Trophoblast cell (in vitro differentiated cells and primary cell): ENCODE results near the gene TBC1D17.

ENCODE experiments used
- DNase-seq, 2 donors: peaks; one replicate each; pipeline ENCODE4 v3.0.0-alpha.2; 2016
- H2AFZ ChIP-seq: 2 replicates; pipeline ENCODE4 v1.6.1; 2013; ENCODE audit warnings: low read length, moderate library complexity, mild to moderate bottlenecking; ENCODE audit not compliant: insufficient read depth, poor library complexity
- H2AK5ac ChIP-seq: 2 replicates; pipeline ENCODE4 v1.6.1; 2013; ENCODE audit warnings: mild to moderate bottlenecking, low read length
- H2BK120ac ChIP-seq: 2 replicates; pipeline ENCODE4 v1.6.1; 2013; ENCODE audit warnings: low read length, mild to moderate bottlenecking, moderate library complexity; ENCODE audit not compliant: insufficient read depth, poor library complexity
- H2BK12ac ChIP-seq: 2 replicates; pipeline ENCODE4 v1.6.1; 2013; ENCODE audit warnings: mild to moderate bottlenecking, low read length, moderate library complexity
- H2BK5ac ChIP-seq: 2 replicates; pipeline ENCODE4 v1.6.1; 2013; ENCODE audit warnings: low read length, low read depth, moderate library complexity, mild to moderate bottlenecking; ENCODE audit not compliant: poor library complexity
- H3K14ac ChIP-seq: 2 replicates; pipeline ENCODE4 v1.6.1; 2013; ENCODE audit warnings: mild to moderate bottlenecking, low read length
- H3K18ac ChIP-seq: 2 replicates; pipeline ENCODE4 v1.6.1; 2013; ENCODE audit warnings: mild to moderate bottlenecking, low read length
- H3K23ac ChIP-seq: 2 replicates; pipeline ENCODE4 v1.6.1; 2013; ENCODE audit warnings: low read length
- H3K27ac ChIP-seq: 2 replicates; pipeline ENCODE4 v1.5.1; 2013; ENCODE audit warnings: low read depth, mild to moderate bottlenecking, inconsistent platforms, low read length, moderate library complexity
- H3K27me3 ChIP-seq: 2 replicates; pipeline ENCODE4 v1.6.1; 2013; ENCODE audit warnings: inconsistent platforms, mild to moderate bottlenecking, low read length, moderate library complexity; ENCODE audit not compliant: insufficient read depth
- H3K36me3 ChIP-seq, 2 experiments: 1 replicate in 1 of 2; 2 replicates in 1 of 2; pipeline ENCODE4 v1.6.1; 2013; ENCODE audit warnings: low read length in 2 of 2, mild to moderate bottlenecking in 2 of 2, moderate library complexity in 1 of 2; ENCODE audit not compliant: insufficient read depth in 2 of 2, control insufficient read depth in 1 of 2
- H3K4ac ChIP-seq: 2 replicates; pipeline ENCODE4 v1.6.1; 2013; ENCODE audit warnings: low read depth, mild to moderate bottlenecking, low read length, moderate library complexity
- H3K4me1 ChIP-seq, 2 experiments: 1 replicate in 1 of 2; 2 replicates in 1 of 2; pipeline ENCODE4 v1.6.1; 2013; ENCODE audit warnings: low read length in 2 of 2, mild to moderate bottlenecking in 2 of 2, moderate library complexity in 1 of 2; ENCODE audit not compliant: insufficient read depth in 2 of 2, control insufficient read depth in 1 of 2
- H3K4me2 ChIP-seq: 2 replicates; pipeline ENCODE4 v1.6.1; 2013; ENCODE audit warnings: inconsistent platforms, mild to moderate bottlenecking, low read length, moderate library complexity
- H3K4me3 ChIP-seq: 2 replicates; pipeline ENCODE4 v1.5.1; 2013; ENCODE audit warnings: mild to moderate bottlenecking, low read depth, low read length, inconsistent platforms
- H3K79me1 ChIP-seq: one replicate; pipeline ENCODE4 v1.6.1; 2013; ENCODE audit warnings: low read length
- H3K79me2 ChIP-seq: 2 replicates; pipeline ENCODE4 v1.6.1; 2013; ENCODE audit warnings: low read length, mild to moderate bottlenecking; ENCODE audit not compliant: control insufficient read depth, insufficient read depth, poor library complexity
- H3K9ac ChIP-seq: 2 replicates; pipeline ENCODE4 v1.6.1; 2013; ENCODE audit warnings: mild to moderate bottlenecking, low read length
- H3K9me3 ChIP-seq: 2 replicates; pipeline ENCODE4 v1.6.1; 2013; ENCODE audit warnings: low read depth, mild to moderate bottlenecking, control low read depth, inconsistent platforms, low read length; ENCODE audit not compliant: insufficient read depth
- H4K12ac ChIP-seq: 2 replicates; pipeline ENCODE4 v1.6.1; 2013; ENCODE audit warnings: low read depth, mild to moderate bottlenecking, low read length, moderate library complexity
- H4K8ac ChIP-seq: 2 replicates; pipeline ENCODE4 v1.6.1; 2013; ENCODE audit warnings: low read depth, mild to moderate bottlenecking, low read length, moderate library complexity
- H4K91ac ChIP-seq: one replicate; pipeline ENCODE4 v1.6.1; 2013; ENCODE audit warnings: low read depth, mild to moderate bottlenecking, low read length, moderate library complexity
- whole genome bisulfite sequencing: extraction: QIAGEN DNeasy Blood & Tissue Kit; methylation state at CpG from one replicate; pipeline ENCODE4 v1.1.7; 2013; ENCODE audit warnings: missing lambda C conversion rate; ENCODE audit not compliant: insufficient read length, insufficient coverage; ENCODE audit errors: extremely low coverage; 5-methylcytosine and 5-hydroxymethylcytosine counted together

Gene TBC1D17

GRCh38 chr19:49839713-49840112 is 37.8 kb upstream of the TBC1D17 start:
- Histone ChIP-seq H3K36me3 (peaks cover 59 to 60% of the 10 kb centered on the region in 2 experiments), H3K9ac (no peak overlapping the region), H3K4me2 (no peak overlapping the region), H3K18ac (no peak overlapping the region), H3K27me3 (no peaks in the 10 kb centered on the region), H3K9me3 (no peaks in the 10 kb centered on the region), H2BK5ac (no peak overlapping the region), H2BK12ac (no peak overlapping the region), H3K4me3 (no peak overlapping the region), H4K12ac (no peak overlapping the region), H2BK120ac (no peak overlapping the region), H4K91ac (no peak overlapping the region), H3K79me1 (no peaks in the 10 kb centered on the region), H4K8ac (no peak overlapping the region), H3K79me2 (no peaks in the 10 kb centered on the region), H3K23ac (no peak overlapping the region), H3K27ac (no peak overlapping the region), H2AK5ac (no peak overlapping the region), H3K4me1 (peaks cover 0 to 3% of the 10 kb centered on the region in 2 experiments), H3K14ac (no peak overlapping the region), H3K4ac (no peak overlapping the region), H2AFZ (no peak overlapping the region)
- DNase-seq = no peak
- WGBS = no CpG with 5 or more reads among the region's 11 CpGs

- Histone ChIP-seq H3K27me3 (no peaks in the 10 kb centered on the region), H4K12ac (no peak overlapping the region), H3K27ac (no peak overlapping the region), H3K14ac (no peak overlapping the region), H3K36me3 (peaks cover 53 to 54% of the 10 kb centered on the region in 2 experiments), H2AK5ac (no peak overlapping the region), H3K23ac (no peak overlapping the region), H3K79me1 (no peaks in the 10 kb centered on the region), H3K4me3 (no peak overlapping the region), H3K4me2 (no peak overlapping the region), H3K9me3 (no peaks in the 10 kb centered on the region), H2BK5ac (no peak overlapping the region), H3K4me1 (peaks cover 0 to 3% of the 10 kb centered on the region in 2 experiments), H4K91ac (no peak overlapping the region), H3K9ac (no peak overlapping the region), H4K8ac (no peak overlapping the region), H2BK120ac (no peak overlapping the region), H3K79me2 (no peaks in the 10 kb centered on the region), H2AFZ (no peak overlapping the region), H3K4ac (no peak overlapping the region), H2BK12ac (no peak overlapping the region), H3K18ac (no peak overlapping the region)
- WGBS = no CpG with 5 or more reads among the region's 11 CpGs
- no peak for DNase-seq
Measured at GRCh38 chr19:49840321-49840720, 37.2 kb upstream of the TBC1D17 start.

- Histone ChIP-seq H2BK120ac (no peak overlapping the region), H3K4ac (no peak overlapping the region), H3K14ac (no peak overlapping the region), H2AK5ac (no peak overlapping the region), H3K36me3 (peaks cover 48 to 50% of the 10 kb centered on the region in 2 experiments), H2BK12ac (no peak overlapping the region), H4K8ac (no peak overlapping the region), H4K12ac (no peak overlapping the region), H3K79me2 (no peaks in the 10 kb centered on the region), H3K4me1 (peaks cover 0 to 3% of the 10 kb centered on the region in 2 experiments), H3K79me1 (no peaks in the 10 kb centered on the region), H2BK5ac (no peak overlapping the region), H3K23ac (no peak overlapping the region), H3K4me3 (no peak overlapping the region), H4K91ac (no peak overlapping the region), H2AFZ (no peak overlapping the region), H3K27ac (no peak overlapping the region), H3K18ac (no peak overlapping the region), H3K9me3 (no peaks in the 10 kb centered on the region), H3K27me3 (no peaks in the 10 kb centered on the region), H3K9ac (no peak overlapping the region), H3K4me2 (no peak overlapping the region)
- no peak for DNase-seq
- WGBS = no CpG with 5 or more reads among the region's 17 CpGs
Measured at GRCh38 chr19:49840736-49841249, 36.7 kb upstream of the TBC1D17 start.

- Histone ChIP-seq H3K36me3 (peaks cover 25 to 26% of the 10 kb centered on the region in 2 experiments), H3K4me1 (peaks cover 0 to 2% of the 10 kb centered on the region in 2 experiments), H3K27me3 (no peaks in the 10 kb centered on the region), H3K9me3 (no peaks in the 10 kb centered on the region), H2BK120ac (no peak overlapping the region), H4K8ac (no peak overlapping the region), H3K14ac (no peak overlapping the region), H3K79me1 (no peaks in the 10 kb centered on the region), H2BK12ac (no peak overlapping the region), H3K18ac (no peak overlapping the region), H3K4me3 (no peak overlapping the region), H4K12ac (no peak overlapping the region), H3K27ac (no peak overlapping the region), H3K9ac (no peak overlapping the region), H3K79me2 (no peaks in the 10 kb centered on the region), H2AFZ (no peak overlapping the region), H3K4ac (no peak overlapping the region), H3K23ac (no peak overlapping the region), H2AK5ac (no peak overlapping the region), H2BK5ac (no peak overlapping the region), H4K91ac (no peak overlapping the region), H3K4me2 (no peak overlapping the region)
- DNase-seq = no peak
- WGBS = no CpG with 5 or more reads among the region's 3 CpGs
Measured at GRCh38 chr19:49843265-49843664, 34.2 kb upstream of the TBC1D17 start.
